NCI-H524 (cell line): ENCODE results near the gene NFATC2.
"Not testable (repeated sequence)": the region's sequence is repeated elsewhere in the genome, so short reads cannot be mapped to it uniquely, and the experiment has no call there.

ENCODE experiments used
- DNase-seq, 2 experiments: peaks; one replicate each; lab custom pipeline; 2025; lab: John Stamatoyannopoulos, UW

NFATC2 gene

DNA sequence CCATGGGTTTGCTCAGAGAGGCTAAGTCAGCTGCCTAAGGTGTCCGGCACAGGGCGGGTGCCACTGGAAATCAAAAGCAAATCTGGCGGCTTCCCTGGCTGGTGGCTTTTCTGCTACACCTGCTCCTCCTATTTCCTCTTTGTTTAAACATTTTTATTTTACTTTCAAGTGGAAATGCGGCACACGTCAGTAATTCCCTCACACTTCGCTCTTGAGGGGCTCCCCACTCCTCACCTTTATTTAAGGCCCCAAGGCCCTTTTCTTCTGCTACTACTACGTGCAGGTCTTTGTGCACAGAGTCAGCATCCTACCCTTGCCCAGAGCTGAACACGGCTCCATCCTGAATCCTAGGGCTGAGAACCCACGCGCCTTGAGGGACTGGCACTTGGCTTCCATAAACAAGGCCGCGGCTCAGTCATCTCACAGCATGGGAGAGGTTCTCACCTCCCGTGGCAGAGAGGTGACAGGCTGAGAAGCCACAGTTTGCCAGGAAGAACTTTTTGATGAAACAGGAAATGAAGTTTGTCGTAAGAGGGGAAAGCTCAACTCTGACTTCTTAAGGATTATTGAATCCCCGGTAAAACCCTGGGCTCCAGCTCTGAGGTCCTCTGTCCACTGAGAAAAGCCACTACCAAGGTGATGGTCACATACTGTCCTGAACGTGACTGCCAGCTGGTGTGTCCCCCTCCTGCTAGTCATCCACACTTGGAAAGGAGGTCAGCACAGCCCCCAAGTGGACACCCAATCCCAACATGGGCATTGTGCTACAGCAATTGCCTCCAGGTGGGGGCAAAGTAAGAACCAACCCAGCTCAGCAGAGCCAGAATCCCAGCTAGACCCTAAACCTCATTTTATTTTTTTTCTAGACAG lies 48.0 kb downstream of the NFATC2 start:
- DNase-seq, result no peak

DNA sequence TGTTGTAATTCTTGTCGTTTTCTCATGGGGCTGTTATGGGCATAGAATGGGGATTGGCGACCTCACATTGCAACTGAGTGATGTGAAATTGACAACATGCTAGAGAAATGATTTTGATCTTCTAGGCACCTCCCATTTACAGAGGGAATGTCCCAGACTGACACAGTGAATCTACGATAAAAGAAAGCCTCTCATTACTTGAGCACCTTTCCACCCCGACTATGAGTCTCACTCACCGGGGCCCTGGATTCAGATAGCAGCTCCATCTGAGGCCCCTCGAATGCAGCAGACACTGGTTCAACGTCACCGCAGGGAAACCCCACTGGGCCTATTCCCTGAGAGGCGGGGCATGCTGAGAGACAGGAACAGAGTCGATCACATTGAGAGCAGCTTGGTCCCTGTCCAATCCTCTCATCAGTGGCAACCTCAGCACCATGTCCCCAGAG lies 49.1 kb downstream of the NFATC2 start:
- DNase-seq, result no peak

DNA sequence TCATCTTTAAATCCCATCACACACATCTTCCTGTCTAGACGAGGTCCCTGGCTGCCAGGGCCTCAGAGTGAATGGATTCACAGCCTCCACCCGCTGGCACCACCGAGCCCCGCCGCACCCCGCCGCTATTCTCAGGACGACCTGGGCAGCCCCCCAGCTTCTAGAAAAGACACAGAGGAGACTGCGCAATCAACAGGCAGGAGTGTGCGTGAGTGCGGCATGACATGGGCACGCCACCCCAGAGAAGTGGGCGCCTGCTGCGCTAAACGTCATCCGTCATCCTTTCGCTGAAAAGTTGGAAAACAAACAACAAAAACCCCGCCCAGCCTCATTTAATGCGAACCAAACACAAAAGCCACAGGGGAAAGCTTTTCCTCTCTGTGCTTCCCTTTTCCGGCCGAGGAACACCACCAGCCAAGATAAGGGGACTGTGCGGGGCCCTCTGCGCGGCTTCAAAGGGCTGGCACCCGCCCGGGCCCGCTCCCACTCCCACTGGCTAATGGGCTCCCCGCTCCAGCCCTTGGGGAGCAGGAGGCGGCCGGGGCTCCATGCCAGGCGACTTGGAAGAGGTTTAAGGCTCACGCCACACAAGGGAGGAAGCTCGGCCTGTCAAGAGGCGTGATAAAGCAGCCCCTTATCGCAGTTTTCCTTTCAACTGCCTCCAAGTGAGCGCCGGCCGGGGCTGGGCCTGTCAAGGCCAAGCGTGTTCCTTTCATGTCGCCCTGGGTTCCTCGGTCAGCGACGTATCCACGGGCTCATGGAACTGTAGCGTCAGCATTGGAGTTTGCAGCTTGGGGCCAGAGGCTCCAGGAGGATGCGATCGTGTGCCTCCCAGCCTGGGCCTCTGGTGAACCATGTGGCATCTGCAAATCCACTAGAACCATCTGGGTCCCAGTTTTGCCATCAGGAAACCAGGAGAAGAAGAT lies 50.1 kb downstream of the NFATC2 start:
- no peak for DNase-seq

DNA sequence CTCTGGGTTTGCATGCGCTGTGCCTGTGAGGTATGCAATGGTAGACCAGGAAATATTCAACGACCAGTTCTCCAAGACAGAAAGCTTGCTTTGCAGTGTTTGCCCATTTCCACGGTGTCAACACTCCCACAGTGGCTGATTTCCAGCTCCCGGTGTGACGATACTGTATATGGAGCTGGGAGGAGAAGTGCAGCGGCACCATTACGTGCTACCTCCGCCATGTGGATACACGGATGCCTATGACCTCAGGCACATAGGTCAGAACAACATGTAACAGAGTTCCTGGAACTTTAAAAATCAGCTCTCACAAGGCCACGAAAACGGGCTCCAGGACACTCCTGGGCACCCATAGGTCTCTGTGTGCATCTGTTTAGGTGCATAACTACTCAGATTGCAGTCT lies 51.1 kb downstream of the NFATC2 start:
- no peak for DNase-seq

DNA sequence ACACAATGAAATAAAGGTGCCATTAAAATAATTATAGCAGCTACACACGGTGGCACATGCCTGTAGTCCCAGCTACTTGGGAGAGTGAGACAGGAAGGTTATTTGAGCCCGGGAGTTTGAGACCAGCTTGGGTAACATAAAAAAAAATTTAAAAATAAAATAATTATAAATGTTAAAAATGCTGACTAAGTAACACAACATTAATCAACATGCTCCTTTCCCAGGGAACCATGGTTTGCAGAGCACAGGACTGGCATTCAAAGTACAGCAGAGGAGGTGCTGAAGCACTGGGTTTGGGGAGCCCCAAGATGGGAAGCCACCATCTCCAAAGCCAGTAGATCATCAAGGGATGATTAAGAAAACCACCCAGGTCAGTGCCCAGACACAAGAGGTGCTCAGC lies 51.9 kb downstream of the NFATC2 start:
- DNase-seq, result no peak

DNA sequence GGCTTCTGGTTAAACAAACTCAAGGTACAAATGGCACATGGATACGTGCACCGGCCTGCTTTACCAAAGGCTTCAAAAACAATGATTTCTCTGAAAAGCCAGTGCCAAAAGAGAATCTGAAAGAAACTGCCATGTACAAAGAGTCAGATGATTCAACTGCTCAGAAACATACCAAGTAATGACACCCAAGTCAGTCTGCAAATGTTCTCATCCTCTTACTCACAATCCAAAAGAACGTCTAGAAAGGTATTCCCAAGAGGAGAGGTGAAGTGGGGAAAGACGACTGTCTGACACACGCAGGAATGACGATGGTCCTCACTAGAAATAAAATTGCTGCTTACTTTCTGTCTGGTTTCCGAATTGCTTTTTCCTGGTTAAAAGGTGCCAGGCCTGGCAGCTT lies 52.9 kb downstream of the NFATC2 start:
- no peak for DNase-seq

DNA sequence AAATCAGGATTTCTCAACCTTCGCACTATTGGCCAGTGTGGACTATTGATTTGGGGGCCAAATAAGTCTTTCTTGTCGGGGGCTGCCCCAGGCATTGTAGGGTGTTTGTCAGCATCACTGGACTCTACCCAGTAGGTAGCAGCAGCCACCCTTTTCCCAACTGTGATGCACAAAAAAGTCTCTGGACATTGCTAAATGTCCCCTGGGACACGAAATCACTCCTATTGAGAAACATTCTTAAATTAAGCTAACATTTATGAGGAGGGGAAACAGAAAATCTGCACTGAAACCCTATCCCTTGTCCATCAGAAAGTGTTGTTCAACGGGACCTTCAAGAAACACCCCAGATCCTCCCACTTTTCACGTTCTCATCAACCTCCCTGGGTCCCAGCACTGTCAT lies 54.2 kb downstream of the NFATC2 start:
- no peak for DNase-seq

DNA sequence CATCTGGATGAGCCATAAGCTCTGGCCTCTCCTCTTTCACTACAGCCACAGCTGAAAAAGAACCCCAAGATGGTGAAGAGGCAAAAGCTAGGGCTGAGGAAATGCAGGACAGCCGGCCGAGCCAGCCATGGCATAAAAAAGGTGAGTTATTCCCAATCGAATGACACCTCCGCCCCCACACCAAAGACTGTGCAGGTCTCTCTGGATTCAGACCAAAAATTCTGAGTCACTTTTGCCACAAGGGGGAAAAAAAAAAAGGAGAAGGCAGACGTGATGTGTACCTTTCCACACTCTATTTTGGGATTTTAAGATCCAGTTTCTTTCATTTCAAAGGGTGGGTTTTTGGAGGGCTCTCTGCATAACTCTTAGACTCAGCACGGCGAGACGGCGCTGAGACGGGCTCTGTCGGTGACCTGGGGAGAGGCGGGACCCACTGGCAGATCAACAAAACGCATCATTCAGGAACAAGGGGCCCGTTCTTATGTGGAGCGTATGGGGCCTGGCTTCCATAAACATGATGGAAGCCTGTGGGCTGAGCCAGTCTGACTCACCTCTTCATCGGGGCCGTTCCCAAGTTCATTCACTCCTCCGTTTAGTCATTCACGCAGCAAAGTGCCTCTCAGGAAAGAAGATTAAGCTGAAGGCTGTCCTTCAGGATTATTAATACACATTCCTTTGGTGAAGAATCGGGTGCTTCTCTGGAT lies 54.8 kb downstream of the NFATC2 start:
- no peak for DNase-seq

DNA sequence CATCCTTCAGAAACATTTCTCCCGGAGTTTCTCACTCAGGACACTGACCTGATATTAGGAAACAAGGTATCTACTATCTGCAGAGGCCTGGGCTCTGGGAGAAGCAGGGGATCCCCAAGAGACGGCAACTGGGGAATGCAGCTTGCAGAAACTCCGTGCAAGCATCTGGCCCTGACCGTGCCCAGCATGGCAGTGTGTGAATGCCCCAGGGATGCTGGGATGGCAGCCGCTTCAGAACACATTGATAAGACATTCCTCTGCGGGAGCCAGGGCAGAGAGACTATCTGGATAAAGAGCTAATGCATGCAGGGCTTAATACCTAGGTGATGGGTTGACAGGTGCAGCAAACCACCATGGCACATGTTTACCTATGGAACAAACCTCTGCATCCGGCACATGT lies 55.4 kb downstream of the NFATC2 start:
- no peak for DNase-seq

DNA sequence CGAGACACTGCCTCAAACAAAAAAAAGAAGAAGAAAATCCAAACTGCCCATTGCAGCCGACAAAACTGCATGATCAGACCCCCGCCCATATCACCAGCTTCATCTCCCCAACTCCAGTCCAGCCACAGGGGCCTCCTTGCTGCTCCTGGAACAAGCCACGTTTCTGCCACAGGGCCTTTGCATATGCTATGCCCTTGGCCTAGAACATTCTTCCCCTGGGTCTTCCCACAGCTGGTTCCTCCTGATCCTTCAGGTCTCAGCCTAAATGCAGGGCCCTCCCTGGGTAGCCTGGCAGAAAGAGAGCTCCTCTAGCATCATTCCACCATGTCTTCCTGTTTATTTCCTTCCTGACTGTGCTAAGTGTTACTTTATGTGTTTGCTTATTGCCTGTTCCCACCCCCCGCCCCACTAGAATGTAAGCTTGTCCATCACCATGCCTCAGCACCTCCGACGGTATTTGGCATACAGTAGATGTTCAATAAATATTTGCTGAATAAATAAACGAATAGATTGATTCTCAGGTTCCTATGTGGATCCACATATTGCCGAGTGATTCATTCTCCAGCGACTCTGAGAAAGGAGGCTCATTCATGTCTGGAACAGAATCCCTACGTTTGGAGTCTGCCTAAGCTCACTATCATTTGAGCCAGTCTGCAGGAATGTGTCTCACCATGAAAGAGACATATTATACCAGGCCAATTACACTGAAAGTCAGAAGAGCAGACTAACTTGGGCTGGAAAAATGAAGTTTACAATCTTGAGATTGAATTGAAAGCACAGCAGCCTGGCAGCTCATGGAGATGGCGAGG lies 56.1 kb downstream of the NFATC2 start:
- no peak for DNase-seq

DNA sequence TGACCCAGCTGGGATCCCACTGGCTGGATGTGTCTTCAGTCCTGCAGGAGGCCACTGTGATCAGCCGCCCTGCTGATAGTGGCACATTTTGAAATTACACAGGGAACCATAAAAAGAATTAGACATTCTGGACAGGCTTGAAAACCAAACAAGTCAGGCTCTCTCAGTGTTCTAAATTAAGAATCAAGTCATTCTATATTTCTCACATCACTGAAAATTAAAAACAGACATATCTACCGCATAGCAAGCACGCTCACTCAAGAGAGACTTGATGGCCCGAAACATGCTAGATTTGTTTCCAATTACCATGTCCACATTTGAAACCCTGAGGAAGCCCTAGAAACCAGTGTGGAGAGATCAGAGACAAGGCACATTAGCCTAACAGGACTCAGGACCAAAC lies 57.7 kb downstream of the NFATC2 start:
- DNase-seq, result no peak

DNA sequence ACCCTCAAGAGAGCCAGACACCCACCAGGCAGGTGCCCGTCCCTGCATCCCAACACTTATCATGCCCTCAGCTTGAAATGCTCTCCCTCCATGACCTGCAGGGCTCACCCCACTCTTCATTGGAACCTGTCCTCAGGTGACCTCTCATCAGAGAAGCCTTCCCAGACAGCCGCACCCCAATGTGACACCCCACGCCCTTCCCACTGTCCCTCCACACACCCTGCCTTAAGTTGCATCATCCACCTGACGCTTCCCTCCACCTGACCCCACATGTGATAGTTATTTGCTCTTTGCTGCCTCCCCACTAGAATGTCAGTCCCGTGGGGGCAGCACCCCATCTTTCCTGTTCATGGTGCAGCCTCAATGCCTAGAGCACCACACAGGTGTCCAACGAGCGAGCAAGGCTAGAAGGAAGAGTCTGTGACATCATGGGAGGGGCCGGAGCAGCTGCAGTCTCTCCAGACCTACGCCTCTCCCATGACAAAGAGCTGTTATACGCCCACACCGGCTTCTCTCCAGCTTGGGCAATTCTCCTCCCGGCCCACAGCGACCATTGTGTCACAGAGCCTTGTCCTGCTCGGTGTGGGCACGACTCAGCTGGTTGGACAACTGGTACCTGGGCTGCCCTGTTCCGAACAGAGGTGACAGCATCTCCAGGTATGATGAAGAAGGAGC lies 58.2 kb downstream of the NFATC2 start:
- no peak for DNase-seq

DNA sequence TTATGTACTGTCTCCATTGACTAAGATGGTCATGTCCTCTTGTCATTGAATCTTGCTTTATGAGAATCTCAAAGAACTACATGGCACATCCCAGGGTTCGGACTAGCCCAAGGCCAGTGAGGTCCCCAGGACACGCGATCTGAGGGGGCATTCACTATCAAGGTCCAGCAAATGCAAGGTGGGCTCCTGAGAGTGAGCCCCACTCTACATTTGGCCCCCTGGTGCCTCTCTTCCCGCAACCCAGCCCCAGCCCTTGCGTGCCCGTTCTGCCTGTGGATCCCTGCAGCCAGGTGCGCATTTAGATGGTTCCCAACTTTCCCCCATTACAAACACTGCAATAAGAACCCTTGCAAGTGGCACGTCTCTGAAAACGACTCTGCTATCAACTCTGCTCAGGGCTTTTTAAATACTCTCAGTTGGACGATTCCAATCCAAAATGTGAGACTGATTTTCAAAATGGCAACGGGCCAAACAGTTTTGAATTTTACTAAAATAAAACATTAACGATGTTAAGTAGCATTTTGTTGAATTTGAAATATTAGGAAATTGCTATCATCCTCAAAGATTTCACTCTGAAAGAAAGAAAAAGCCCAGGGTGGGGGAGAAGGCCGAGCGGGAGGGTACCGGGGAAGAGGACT lies 59.6 kb downstream of the NFATC2 start:
- no peak for DNase-seq

DNA sequence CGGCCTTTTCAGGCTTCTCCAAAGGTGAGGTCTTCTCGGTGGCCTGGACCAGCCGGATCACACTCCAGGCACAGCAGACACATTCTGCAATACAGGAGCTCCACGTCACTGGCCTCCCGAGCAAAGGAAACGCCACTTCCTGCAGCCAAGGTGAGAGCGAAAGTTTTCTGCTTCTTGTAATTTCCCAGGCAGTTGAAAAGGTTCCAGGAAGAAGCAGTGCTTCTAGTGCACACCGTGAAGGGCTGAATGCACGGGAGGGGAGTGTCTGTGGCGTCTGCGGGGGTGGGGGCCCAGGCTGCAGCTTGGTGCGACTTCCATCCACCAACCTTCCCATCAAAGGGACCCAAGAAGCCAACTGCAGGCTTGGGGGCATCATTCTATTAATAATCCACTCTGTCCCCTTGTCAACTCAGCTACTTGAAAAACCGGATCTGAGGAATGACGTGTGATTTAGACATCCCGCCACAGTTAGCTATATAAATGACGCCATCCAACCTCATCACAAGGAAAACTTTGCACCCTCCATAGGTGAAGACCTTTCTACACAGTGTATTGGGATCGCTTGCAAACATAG lies 61.1 kb downstream of the NFATC2 start:
- DNase-seq, result no peak

DNA sequence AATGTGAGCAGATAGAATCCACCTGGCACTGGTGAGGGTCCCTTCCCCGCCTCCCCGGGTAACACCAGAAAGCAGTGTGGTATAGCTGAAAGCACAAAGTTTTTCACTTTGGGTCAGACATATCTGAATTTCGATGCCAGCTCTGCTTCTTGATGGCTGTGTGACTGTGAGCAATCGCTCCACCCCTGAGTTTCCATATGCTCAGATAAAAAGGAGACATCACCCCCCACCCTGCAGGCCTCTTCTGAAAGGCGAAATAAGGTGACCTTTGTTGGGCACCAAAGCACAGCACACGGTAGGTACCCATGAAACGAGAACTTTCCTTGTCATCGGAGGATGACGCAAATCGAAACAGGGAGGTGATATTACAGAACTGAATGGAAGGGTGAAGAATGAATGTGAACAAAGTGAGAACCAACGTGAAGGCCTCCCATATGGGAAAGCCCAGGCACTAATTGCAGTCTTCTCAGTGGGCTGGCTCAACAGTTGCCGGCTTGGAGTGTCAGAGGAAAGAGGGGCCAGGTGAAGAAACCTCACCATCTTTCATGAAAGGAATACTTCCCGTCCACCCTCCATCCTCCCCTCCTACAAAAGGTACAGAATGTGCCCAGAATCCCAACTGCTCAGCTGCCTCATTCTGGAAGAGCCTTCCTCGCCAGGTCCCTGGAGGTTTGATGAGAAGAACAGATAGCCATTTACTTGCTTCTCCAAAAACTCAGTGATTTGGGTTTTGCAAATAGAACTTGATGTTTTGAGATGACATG lies 61.8 kb downstream of the NFATC2 start:
- no peak for DNase-seq

DNA sequence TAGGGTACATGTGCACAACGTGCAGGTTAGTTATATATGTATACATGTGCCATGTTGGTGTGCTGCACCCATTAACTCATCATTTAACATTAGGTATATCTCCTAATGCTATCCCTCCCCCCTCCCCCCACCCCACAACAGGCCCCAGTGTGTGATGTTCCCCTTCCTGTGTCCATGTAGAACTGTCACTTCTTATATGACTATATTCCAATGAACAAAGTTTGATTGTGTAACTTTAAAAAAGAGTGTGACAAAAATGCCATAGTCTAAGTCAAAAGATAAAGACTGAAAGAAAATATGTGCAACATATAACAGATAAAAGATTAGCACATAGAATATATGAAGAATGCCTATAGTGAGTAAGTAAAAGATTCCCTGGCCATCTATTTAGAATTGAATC lies 66.4 kb downstream of the NFATC2 start:
- DNase-seq, result not testable (repeated sequence)

DNA sequence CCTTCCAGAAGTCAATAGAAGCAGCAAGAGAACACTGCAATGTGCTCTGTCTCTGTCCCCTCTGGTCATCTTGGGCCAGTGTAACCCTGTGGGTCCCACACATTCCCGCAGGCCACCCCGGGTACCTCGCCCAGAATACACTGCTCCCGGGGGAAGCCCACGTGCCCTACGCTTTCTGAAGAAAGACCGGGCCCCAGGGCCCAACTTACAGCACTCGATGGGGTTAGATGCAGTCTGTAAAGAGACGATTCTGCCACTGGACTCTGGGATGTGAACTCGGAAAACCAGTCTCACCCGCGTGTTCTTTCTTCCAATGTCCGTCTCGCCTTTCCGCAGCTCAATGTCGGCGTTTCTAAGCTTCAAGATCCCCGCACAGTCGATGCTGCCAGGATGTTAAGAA lies 68.7 kb downstream of the NFATC2 start:
- no peak for DNase-seq

DNA sequence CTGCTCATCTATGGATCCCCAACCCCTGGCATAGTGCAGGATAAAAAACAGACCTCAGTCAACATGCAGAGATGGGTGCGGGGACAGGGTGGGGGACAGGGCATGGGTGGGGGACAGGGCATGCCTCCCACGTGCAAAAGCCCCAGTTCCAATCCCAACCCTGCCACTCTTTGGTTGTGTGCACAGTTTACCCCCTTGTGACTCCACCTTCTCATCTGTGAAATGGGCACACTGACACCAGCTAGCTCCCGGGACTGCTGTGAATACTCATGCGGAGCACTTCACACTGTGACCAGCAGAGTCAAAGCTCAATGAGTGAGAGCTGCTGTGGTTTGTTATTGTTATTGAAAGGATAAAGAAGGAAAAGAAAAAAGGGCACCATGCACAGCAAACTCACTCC lies 69.3 kb downstream of the NFATC2 start:
- DNase-seq, result no peak

DNA sequence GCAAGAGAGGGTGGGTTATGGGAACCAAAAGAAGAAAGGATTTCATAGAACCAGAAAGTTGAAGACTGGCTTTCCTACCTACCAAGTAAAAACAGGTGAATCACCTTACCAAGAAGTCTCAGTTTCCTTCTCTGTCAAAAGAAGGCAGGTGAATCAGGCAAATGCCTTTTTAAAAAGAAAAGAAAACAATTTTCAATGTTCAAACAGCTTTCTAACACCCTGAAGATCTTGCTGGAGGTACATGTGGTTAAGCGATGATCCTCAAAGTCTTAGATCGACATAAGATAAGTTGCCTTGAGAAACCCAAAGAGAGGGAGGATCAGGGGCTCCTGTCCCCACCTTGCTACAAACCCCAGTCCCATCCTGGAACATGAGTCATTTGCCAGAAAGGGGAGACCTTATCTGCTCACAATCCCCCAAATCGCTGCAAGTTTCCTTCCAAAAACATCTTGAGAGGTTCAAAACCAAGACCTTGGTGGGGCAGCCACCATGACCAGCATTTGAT lies 71.6 kb downstream of the NFATC2 start:
- DNase-seq, result no peak
